NCI-H526 (cell line): ENCODE data around the gene AATK.

Experiments used
- DNase-seq, 2 experiments: peaks; one replicate each; lab custom pipeline; 2025; lab: John Stamatoyannopoulos, UW

Gene AATK

DNA sequence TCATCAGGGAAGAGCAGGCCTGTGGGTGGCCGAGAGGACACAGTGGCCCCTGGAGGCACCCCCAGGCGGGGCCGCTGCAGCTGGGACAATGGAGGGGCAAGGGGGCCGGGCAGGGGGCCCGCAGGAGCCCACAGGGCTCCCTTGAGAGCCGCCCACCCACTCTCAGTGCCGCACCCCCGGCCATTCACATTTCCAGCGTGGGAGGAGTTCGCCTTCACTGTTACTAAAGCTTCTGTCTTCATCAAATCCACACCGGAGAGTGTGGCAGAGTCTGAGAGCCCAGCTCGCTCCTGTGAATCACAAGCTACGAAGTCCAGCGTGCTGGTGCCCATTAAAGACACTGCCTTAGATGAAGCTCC, 21.6 kb downstream of the AATK start:
- DNase-seq, result no peak

- no peak for DNase-seq
These were observed 22.2 kb downstream of the AATK start for GRCh38 chr17:81143717-81144422.

DNA sequence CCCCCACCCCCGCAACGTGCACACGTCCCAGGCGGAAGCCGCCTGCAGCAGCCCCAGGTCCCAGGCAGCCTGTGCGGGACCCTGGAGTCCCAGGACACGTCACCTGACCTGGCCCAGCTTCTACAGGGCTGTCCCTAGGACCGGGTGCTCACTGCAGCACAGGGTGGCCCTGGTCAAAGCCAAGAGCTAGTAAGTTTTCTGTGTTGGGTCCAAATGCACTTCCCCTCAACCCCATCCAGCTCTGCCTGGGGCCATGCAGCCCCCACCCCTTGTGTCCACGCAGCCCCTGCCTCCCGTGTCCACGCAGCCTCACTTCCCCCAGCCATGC, 22.9 kb downstream of the AATK start:
- no peak for DNase-seq

GRCh38 chr17:81142301-81143199, 23.5 kb downstream of the AATK start:
- DNase-seq, result peak; percentile 34 to 85

DNA sequence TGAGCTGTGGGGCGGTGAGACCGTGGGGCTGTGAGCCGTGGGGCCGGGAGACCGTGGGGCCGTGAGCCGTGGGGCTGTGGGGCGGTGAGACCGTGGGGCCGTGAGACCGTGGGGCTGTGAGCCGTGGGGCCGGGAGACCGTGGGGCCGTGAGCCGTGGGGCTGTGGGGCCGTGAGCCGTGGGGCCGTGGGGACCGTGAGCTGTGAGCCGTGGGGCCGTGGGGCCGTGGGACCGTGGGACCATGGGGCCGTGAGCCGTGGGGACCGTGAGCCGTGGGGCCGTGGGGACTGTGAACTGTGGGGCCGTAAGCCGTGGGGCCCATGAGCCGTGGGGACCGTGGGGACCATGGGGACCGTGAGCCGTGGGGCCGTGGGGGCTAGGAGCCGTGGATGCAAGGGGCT, 25.3 kb downstream of the AATK start:
- DNase-seq, result no peak

DNA sequence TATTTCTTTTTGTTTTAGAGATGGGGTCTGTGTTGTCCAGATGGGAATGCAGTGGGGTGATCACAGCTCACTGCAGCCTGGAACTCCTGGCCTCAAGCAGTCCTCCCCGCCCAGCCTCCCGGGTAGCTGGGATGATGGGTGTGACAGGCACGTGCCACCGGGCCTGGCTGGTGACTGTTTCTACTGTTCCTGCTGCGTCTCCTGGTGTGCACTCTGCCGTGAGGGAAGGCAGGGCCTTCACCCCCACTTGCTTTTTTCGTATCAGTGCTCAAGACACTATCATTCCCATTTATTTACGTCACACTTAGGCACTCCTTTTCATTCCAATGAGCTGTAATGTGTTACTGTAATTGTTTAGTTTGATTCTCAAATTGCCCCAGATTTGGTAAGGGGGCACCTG, 26.0 kb downstream of the AATK start:
- DNase-seq, result no peak

DNA sequence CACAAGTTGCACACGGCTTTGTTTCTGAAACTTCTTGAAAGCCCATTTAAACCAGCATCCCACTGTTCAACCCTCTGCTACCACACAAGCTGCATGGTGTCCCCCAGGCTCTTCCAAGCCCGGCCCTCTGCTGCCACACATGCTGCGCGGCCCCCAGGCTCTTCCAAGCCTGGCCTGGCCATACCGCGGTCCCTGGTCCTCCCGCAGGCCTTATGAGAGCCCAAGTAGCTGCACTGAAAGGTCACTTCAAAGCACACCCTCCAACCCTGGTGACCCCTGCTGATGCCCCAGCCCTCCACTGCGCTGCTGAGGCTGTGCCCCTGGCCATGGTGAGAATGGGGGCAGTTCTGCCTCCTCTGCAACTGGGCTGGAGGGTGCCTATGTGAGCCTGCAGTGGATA, 26.6 kb downstream of the AATK start:
- DNase-seq, result no peak

DNA sequence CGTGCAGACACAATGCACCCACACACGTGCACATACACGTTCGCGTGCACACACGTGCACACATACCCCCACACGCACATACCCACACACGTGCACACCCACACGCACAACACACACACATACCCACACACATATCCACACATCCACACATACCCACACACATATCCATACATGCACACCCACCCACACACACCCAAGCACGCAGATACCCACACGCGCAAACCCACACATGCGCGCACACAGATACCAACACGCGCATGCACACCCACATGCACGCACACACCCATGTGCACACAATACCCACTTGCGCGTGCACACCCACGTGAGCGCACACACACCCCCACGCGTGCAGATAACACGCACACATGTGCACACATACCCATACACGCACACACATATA, 27.5 kb downstream of the AATK start:
- DNase-seq, result no peak

DNA sequence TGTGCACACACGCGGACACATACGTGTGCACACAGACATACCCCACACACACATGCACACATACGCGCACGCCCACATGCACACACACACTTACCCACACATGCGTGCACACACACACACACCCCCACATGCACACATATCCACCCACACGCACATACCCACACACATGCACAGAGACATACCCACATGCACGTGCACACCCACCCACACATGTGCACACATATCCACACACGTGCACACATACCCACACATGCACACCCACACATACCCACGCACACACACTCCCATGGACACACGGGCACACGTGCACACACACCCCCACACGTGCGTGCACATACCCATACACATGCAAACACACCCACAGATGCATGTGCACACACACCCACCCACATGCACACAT, 27.9 kb downstream of the AATK start:
- no peak for DNase-seq

DNA sequence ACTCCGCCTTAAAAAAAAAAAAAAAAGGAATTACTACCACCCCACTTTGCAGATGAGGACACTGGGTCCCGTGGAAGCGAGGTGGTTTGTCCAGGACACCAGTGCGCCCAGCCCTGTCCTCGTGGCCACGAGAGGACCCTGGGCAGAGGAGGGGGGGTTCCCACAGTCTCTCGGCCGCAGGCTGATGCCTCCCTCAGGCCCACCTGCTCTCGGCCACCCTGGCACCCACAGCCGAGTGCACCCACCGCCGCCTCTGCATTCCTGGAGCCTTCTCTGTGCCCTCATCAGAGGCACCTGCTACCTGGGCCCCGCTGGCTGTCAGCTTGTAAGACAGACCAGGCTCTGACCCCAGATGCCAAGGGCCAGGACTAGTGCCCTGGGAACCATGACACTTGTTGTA, 28.8 kb downstream of the AATK start:
- no peak for DNase-seq

DNA sequence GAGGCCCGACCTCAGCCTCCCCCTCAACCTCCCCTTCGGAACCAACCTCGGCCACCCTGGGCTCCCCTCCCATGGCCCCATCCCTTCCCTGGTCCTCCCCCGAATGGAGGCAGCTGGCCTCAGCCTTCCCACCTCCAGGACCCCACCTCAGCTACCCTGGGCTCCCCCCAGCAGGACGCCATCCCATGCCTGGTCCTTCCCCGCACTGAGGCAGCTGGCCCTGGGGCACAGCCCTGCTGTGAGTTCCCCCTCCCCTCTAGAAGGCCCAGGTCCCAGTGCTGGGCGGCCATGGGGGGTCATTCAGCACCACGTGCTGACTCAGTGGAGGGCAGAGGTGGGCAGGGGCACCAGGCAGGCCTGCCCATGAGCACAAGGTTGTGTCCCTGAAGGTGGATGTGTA, 29.7 kb downstream of the AATK start:
- DNase-seq, result no peak

DNA sequence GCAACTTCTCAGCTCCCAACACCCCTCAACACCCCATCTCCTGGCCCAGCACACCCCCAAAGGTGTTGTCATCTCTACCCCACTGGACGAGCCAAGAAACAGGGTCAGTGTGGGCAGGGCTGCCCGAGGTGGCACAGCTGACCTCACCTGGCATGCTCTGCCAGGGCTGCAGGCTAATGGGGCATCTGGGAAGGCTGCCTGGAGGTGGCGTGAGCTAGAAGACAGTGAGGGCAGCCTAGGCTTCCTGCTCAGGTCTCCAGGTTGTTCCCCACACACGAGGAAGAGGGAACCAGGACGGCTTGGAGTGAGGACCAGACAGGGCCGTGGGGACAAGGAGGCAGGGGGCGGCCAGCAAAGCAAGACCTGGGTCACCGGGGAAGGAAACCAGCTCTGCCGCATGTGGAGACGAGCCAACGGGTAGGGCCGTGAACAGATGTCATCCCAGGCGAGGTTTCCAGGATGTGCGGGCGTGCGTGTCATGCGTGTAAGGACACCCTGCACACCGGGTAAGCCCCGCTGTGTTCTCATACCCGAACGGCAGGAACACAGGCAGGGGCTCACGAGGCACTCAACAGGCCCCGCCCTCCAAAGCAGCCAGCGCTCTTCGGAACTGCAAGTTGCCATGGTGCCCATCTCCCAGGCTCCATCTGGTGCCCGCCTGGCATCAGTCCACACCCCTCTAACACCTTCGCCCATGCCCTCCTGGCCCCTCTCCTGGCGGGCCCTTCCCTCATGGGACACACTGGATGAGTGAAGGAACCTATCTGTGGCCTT, 30.3 kb downstream of the AATK start:
- DNase-seq, result peak in 1 of 2 experiments; percentile 52

- no peak for DNase-seq
These were observed 31.8 kb downstream of the AATK start for GRCh38 chr17:81134064-81134781.

- DNase-seq, result no peak
These were observed 33.0 kb downstream of the AATK start for GRCh38 chr17:81132770-81133723.

DNA sequence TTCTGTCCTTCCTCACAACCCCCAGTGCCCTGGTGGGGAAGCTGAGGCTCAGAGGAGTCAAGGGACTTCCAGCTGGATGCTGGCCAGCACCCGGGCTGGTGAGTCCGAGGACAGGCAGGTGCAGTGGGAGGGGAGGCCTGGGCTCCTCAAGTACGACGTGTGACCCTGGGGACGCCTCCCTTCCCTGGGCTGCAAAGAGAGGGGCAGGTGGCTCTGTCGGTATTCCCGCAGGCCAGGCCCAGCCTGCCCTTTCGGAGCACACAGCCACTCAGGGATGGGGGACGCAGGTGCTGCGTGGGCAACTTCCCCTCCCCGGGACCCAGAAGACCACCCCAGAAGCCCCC, 33.9 kb downstream of the AATK start:
- no peak for DNase-seq

- no peak for DNase-seq
These were observed 34.4 kb downstream of the AATK start for GRCh38 chr17:81131486-81132196.

GRCh38 chr17:81130385-81131361, 35.3 kb downstream of the AATK start:
- DNase-seq, result no peak

DNA sequence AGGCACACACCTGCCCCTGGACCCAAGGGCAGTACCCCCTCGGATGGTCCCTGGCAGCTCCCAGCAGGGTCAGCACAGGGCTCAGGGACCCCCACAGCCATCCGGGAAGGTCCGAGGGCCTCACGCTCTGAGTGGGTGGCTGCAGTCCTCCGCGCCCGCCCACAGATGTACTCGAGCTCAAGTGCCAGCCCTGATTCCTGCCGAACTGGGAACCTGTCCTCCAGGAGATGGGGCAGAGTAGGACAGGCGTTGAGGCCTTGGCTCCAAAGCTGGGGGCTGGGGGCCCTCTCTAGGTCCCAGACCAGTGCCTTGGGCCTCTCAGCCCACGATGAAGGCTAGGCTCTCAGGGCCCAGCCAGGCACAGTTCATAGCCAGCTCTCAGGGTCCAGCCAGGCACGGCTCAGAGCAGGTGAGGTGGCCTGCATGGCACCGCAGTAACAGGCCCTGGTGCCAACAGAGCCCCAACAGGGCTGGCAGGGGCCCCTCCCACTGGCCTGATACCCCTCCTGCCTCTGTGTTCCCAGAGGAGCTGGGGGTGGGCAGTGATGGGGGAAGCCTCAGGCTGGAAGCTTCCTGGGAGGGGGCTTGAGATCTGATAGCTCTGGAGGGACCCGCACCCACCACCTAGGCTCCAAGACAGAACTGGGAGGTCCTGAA, 36.2 kb downstream of the AATK start:
- no peak for DNase-seq

- no peak for DNase-seq
These were observed 36.7 kb downstream of the AATK start for GRCh38 chr17:81129289-81129688.
